Measurements from ENCODE around the gene NREP.
"Not testable (repeated sequence)": the region's sequence is repeated elsewhere in the genome, so short reads cannot be mapped to it uniquely, and the experiment has no call there.

NREP gene

GRCh38 chr5:111719773-111720172 lies 37.2 kb downstream of the NREP start:
- DNase-seq (ENCODE audit: low spot score) (no peak), ATAC-seq (ENCODE audit: low read depth) (no peak)
- no peaks in the 10 kb centered on the region for H3K36me3 ChIP-seq (ENCODE audit: low read depth)
- H3K4me1 ChIP-seq (ENCODE audit: insufficient read depth, poor library complexity, severe bottlenecking): no peaks in the 10 kb centered on the region
- H3K9me3 ChIP-seq (ENCODE audit: severe bottlenecking): no peaks in the 10 kb centered on the region
- TF ChIP-seq CTCF (IDR thresholded peaks at IDR 0.05; ENCODE audit: poor library complexity, severe bottlenecking): no peak
- H3K4me3 ChIP-seq (ENCODE audit: severe bottlenecking): no peak overlapping the region
- no peak overlapping the region for H3K27ac ChIP-seq (ENCODE audit: poor library complexity, severe bottlenecking)
- no peaks in the 10 kb centered on the region for H3K27me3 ChIP-seq (ENCODE audit: insufficient read depth, poor library complexity, severe bottlenecking)

- not testable (repeated sequence) for ATAC-seq (ENCODE audit: low read depth); H3K27me3 ChIP-seq (ENCODE audit: insufficient read depth, poor library complexity, severe bottlenecking); H3K27ac ChIP-seq (ENCODE audit: poor library complexity, severe bottlenecking); H3K4me3 ChIP-seq (ENCODE audit: severe bottlenecking); H3K9me3 ChIP-seq (ENCODE audit: severe bottlenecking); DNase-seq (ENCODE audit: low spot score); H3K36me3 ChIP-seq (ENCODE audit: low read depth); H3K4me1 ChIP-seq (ENCODE audit: insufficient read depth, poor library complexity, severe bottlenecking)
These were observed 40.2 kb downstream of the NREP start for GRCh38 chr5:111716789-111717188.

GRCh38 chr5:111707630-111708164 lies 49.3 kb downstream of the NREP start:
- TF ChIP-seq CTCF (IDR thresholded peaks at IDR 0.05; ENCODE audit: poor library complexity, severe bottlenecking): no peak
- Histone ChIP-seq H3K9me3 (ENCODE audit: severe bottlenecking) (no peaks in the 10 kb centered on the region), H3K27me3 (ENCODE audit: insufficient read depth, poor library complexity, severe bottlenecking) (no peaks in the 10 kb centered on the region), H3K4me3 (ENCODE audit: severe bottlenecking) (no peak overlapping the region), H3K4me1 (ENCODE audit: insufficient read depth, poor library complexity, severe bottlenecking) (no peaks in the 10 kb centered on the region), H3K36me3 (ENCODE audit: low read depth) (no peaks in the 10 kb centered on the region; the same call in 1 of the 2 replicates), H3K27ac (ENCODE audit: poor library complexity, severe bottlenecking) (no peak overlapping the region)
- ATAC-seq (ENCODE audit: low read depth) (peak; percentile 66; the same call in 2 of the 3 replicates), DNase-seq (ENCODE audit: low spot score) (no peak)

GRCh38 chr5:111706345-111706744 lies 50.6 kb downstream of the NREP start:
- no peaks in the 10 kb centered on the region for H3K27me3 ChIP-seq (ENCODE audit: insufficient read depth, poor library complexity, severe bottlenecking)
- no peak for ATAC-seq (ENCODE audit: low read depth)
- no peak overlapping the region for H3K27ac ChIP-seq (ENCODE audit: poor library complexity, severe bottlenecking)
- no peak for TF ChIP-seq CTCF (IDR thresholded peaks at IDR 0.05; ENCODE audit: poor library complexity, severe bottlenecking)
- no peaks in the 10 kb centered on the region for H3K4me1 ChIP-seq (ENCODE audit: insufficient read depth, poor library complexity, severe bottlenecking)
- H3K4me3 ChIP-seq (ENCODE audit: severe bottlenecking): no peak overlapping the region
- no peaks in the 10 kb centered on the region for H3K9me3 ChIP-seq (ENCODE audit: severe bottlenecking)
- no peaks in the 10 kb centered on the region; the same call in 1 of the 2 replicates for H3K36me3 ChIP-seq (ENCODE audit: low read depth)
- DNase-seq (ENCODE audit: low spot score): no peak

GRCh38 chr5:111704452-111705085 lies 52.4 kb downstream of the NREP start:
- Histone ChIP-seq H3K9me3 (ENCODE audit: severe bottlenecking) (no peaks in the 10 kb centered on the region), H3K27ac (ENCODE audit: poor library complexity, severe bottlenecking) (no peak overlapping the region), H3K36me3 (ENCODE audit: low read depth) (no peaks in the 10 kb centered on the region; the same call in 1 of the 2 replicates), H3K4me3 (ENCODE audit: severe bottlenecking) (no peak overlapping the region), H3K27me3 (ENCODE audit: insufficient read depth, poor library complexity, severe bottlenecking) (no peaks in the 10 kb centered on the region), H3K4me1 (ENCODE audit: insufficient read depth, poor library complexity, severe bottlenecking) (peaks cover 1% of the 10 kb centered on the region)
- no peak for TF ChIP-seq CTCF (IDR thresholded peaks at IDR 0.05; ENCODE audit: poor library complexity, severe bottlenecking)
- ATAC-seq (ENCODE audit: low read depth) (no peak), DNase-seq (ENCODE audit: low spot score) (no peak)
